Dermis microvascular lymphatic vessel endothelial cell (primary cell): Measurements from ENCODE around the gene ELMOD1. TPM values are rescaled to one million over a fixed set of nuclear protein-coding genes. Genes with fewer than 3 reads are reported as not detected.

Experiments
- DNase-seq, 2 donors: peaks; one replicate each; pipeline versions ENCODE4 v3.0.0 to v3.0.0-alpha.2; 2010; ENCODE audit warnings: low read depth in 2 of 2
- total RNA-seq: library from RNA; depleted of rRNA; stranded (reverse); fragments of >200 nt; gene quantifications from 2 replicates; pipeline ENCODE4 v1.2.1, GENCODE V29; 2014

Gene ELMOD1
- total RNA-seq, 1 donor from 2014 or later = 1.2 TPM

- no peak for DNase-seq
Measured at GRCh38 chr11:107683807-107684206, 92.9 kb downstream of the ELMOD1 start.

GRCh38 chr11:107688322-107688918 is 97.5 kb downstream of the ELMOD1 start:
- DNase-seq = no peak

GRCh38 chr11:107689317-107690202 is 98.6 kb downstream of the ELMOD1 start:
- DNase-seq = peak; percentile 45 to 63

GRCh38 chr11:107691000-107691750 is 100.2 kb downstream of the ELMOD1 start:
- peak in 1 of 2 donors; percentile 14 for DNase-seq

- no peak for DNase-seq
Measured at GRCh38 chr11:107695446-107695845, 104.5 kb downstream of the ELMOD1 start.

- peak in 1 of 2 donors; percentile 89 for DNase-seq
Measured at GRCh38 chr11:107696140-107696539, 105.2 kb downstream of the ELMOD1 start.

- no peak for DNase-seq
Measured at GRCh38 chr11:107697291-107697690, 106.3 kb downstream of the ELMOD1 start.

GRCh38 chr11:107699371-107700285 is 108.7 kb downstream of the ELMOD1 start:
- no peak for DNase-seq

- no peak for DNase-seq
Measured at GRCh38 chr11:107702109-107702660, 111.2 kb downstream of the ELMOD1 start.

- DNase-seq = no peak
Measured at GRCh38 chr11:107702723-107703122, 111.8 kb downstream of the ELMOD1 start.

GRCh38 chr11:107704451-107704850 is 113.5 kb downstream of the ELMOD1 start:
- DNase-seq = no peak

- peak in 1 of 2 donors; percentile 32 for DNase-seq
Measured at GRCh38 chr11:107705027-107705426, 114.1 kb downstream of the ELMOD1 start.

- DNase-seq = no peak
Measured at GRCh38 chr11:107706531-107706930, 115.6 kb downstream of the ELMOD1 start.

GRCh38 chr11:107707215-107707671 is 116.3 kb downstream of the ELMOD1 start:
- no peak for DNase-seq

- DNase-seq = no peak
Measured at GRCh38 chr11:107707807-107708206, 116.9 kb downstream of the ELMOD1 start.

GRCh38 chr11:107708792-107709191 is 117.8 kb downstream of the ELMOD1 start:
- DNase-seq = no peak

GRCh38 chr11:107710301-107710700 is 119.4 kb downstream of the ELMOD1 start:
- no peak for DNase-seq

GRCh38 chr11:107711861-107712755 is 121.2 kb downstream of the ELMOD1 start, which contains the start of gene SLN:
Gene SLN (minus strand): TSS chr11:107712056.
- DNase-seq = no peak

- no peak for DNase-seq
Measured at GRCh38 chr11:107713009-107713408, 122.1 kb downstream of the ELMOD1 start.
